MV-4-11 (cell line): Measurements from ENCODE around the gene NUDT7.

ENCODE experiments used
- DNase-seq: peaks from one replicate; lab custom pipeline; 2025; lab: John Stamatoyannopoulos, UW

Gene NUDT7

GRCh38 chr16:77722309-77723107 lies at the start of gene NUDT7:
Gene NUDT7, plus strand, starts transcription at chr16:77722514. Its CDS starts 69 bp downstream, at chr16:77722583.
- peak; percentile 92 for DNase-seq

- no peak for DNase-seq
Measured at GRCh38 chr16:77674888-77675287, 47.4 kb upstream of the NUDT7 start.

GRCh38 chr16:77675464-77676324 lies 46.6 kb upstream of the NUDT7 start:
- DNase-seq = peak; percentile 79

DNA sequence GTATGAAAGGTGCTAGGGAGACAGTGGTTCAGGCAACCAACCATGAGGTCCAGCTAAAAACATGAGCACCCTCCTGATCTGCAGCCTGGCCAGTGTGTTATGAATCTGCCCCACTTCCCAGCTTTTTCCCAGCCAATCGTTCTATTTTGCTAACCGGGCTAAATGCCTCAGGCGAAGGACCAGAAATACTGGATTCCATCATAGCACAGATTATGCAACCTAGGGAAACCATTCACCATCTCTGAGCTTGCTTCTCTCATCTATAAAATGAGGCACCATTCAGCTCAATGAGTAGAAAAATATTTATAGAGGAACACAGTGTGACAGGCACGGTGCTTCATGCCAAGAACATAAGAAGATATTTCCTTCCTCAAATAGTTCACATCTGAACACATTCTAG lies 45.2 kb upstream of the NUDT7 start:
- DNase-seq = peak; percentile 33

DNA sequence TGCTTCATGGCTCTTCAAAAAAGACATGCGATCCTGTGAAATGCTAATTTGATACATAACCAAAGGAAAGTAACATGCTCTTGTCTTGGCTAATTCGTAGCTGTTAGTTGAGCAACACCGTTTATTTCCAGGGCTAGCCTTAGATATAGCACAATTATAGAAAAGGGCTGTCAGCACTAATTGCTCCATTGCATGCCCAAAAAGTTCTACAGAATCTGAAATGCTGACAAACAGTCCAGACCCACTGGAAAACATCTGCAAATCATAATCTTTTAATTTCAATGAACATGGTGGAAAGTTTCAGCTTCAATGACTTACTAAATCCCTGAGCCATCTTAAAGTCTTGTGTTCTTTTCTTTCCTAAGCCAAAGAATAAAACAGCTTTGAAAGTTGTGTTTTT lies 42.9 kb upstream of the NUDT7 start:
- peak; percentile 88 for DNase-seq

DNA sequence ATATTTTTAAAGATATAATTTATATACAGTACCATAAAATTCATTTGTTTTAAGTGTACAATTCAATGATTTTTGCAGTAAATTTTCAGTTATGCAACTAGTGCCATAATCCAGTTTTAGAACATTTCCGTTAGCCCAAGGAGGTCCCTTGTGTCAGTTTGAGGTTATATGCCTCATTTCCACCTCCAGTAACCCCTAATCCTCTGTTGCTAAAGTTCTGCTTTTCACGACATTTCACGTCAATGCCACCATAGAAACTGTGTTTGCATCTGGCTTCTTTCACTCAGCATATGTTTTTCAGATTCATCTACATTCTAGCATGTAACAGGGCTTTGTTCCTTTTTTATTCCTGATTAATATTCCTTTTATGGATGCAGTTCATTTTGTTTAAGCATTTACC lies 42.4 kb upstream of the NUDT7 start:
- DNase-seq = peak; percentile 99

GRCh38 chr16:77680496-77680895 lies 41.8 kb upstream of the NUDT7 start:
- DNase-seq = no peak

DNA sequence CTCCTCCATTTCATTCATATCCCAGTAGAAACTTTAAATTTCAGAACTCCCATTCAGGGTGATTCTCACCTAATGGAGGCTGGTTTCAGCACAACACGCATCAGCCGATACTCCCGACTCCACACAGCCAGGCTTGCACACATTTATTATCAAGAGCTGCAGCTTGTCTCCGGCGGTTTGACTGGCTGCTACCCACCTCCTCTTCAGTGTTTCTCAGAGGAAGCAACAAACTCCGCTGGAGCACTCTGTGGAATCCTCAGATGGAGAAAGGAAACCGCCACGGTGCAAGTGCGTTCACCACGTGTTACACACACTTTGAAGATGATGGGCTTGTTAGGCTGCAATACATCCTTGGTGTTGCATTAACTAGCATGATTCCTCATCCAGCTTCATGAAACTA lies 39.7 kb upstream of the NUDT7 start:
- DNase-seq = no peak

GRCh38 chr16:77683397-77684180 lies 38.7 kb upstream of the NUDT7 start:
- no peak for DNase-seq

GRCh38 chr16:77684181-77684526 lies 38.2 kb upstream of the NUDT7 start:
- no peak for DNase-seq

DNA sequence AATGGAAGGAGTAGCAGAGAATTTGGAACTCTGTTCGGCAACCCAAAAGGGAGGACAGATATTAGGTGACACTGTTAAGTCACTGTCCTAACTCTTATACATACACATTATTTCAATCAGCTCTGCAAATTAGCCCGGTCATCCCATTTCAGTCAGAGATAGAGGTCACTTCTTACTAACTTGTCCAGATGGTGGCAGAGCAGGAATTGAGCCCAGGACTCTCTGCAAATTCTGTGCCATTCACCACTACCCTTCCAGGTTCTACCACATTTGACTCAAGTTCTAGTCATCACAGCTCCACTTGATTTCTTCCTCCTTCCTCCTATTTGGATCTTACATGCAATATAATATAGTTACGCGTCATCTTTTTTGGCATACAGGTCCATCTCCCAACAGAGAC lies 35.9 kb upstream of the NUDT7 start:
- no peak for DNase-seq

DNA sequence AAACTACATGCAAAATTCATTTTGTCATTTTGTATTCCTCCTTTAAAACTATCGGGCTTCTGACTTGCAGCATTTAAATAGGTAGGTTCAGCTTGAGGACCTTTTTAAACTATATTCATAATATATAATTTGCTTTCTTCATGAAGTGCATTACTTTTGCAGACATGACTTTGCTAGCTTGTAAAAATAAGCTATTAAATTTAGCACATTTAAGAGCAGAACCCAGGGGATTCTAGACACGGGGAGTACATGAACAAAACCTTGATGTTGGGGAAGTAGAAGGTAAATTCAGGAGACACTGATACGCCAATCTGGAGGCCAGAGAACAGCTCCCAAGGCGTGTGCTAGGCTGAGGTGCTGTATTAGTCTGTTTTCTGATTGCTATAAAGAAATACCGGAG lies 32.3 kb upstream of the NUDT7 start:
- DNase-seq = no peak

GRCh38 chr16:77690416-77690815 lies 31.9 kb upstream of the NUDT7 start:
- DNase-seq = no peak

DNA sequence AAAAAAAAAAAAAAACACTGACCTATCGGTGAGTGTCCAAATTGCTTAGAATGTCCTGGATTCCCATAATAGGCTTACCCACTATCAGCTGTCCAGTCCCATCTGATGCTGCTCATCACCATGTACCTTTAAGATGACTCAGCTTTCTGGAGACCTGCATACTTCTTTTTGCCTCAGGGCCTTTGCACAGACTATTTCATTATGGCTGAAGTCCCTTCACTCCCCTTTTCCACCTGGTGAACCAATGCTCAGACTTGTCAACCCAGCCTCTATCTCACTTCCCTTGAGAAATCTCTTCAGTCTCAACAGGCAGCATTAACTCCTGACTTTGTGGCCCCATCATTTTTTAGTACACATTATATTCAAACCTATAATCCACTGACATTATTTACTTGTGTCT lies 29.7 kb upstream of the NUDT7 start:
- no peak for DNase-seq

DNA sequence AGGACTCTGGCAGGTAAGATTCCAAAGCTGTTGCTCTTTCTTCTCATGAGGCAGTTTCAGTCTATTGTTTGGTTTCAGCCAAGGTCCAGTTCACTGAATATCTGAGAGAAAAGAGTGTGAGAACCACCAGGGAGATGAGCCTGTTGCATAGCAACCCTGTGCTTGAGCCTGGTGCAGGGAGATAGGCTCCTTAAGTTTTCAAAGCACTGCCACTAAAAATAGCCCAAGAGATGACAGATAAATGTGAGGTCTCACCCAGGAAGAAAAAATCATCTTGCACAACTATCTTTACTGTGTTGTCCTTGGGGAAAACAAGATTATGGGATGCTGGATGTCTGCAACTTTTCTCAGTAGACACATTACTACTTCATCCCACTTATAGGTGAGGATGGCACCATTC lies 26.2 kb upstream of the NUDT7 start:
- DNase-seq = peak; percentile 59

DNA sequence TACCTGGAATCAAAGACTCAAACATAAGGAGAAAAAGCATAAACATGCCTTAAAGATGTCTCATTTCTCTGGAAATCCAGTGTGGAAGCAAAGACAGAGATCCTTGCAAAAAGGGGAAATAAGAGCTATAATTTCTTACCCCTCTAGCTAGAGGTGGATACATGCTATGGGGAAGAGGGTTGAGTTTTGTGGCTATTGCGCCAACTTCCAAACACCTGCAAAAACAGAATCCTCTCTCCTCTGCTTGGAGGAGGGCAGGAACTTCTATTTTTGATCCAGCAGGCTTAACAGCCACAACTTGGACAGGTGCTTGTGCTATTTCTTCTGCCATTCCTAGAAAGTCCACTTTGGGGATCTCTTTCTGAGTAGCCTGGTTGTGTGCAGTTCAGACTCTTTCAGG lies 21.5 kb upstream of the NUDT7 start:
- peak; percentile 69 for DNase-seq

DNA sequence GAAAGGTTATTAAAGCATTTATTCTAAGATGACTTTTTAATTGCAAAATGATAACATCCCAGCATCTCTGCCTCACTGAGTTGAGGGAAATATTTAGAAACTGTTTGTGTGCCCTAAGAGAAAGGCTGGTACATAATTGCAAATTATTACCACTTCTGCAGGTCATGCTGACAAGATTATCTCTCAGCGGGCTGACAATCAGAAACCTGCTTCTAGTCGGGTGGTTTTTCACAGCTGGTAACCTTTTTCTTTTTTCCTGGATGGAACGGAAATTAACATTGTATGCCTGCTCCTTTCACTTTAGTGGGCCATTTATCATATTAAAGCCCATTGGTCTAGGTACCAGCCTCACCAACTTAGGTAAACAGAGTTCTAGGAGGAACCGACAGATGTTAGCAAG lies 17.0 kb upstream of the NUDT7 start:
- DNase-seq = no peak

- DNase-seq = peak; percentile 23
Measured at GRCh38 chr16:77711179-77711578, 11.1 kb upstream of the NUDT7 start.

DNA sequence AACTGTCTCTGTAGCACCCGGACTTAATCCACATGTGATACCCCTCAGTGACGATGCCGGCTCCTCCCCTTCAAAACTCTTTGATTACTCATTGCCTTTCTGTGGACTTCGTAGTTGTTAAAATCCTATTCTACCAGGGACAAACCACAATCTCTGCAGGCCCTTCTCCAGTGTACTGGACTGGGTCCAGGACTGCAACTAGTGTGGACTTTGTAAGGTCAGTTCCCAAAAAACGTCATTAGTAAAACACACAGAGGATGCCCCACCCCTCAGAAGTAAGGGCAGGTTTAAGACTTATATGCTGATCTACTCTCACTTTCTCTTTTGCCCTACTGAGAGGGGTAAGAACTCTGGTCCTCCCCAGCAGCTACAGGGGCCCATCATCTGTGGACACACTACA lies 10.5 kb upstream of the NUDT7 start:
- peak; percentile 10 for DNase-seq

DNA sequence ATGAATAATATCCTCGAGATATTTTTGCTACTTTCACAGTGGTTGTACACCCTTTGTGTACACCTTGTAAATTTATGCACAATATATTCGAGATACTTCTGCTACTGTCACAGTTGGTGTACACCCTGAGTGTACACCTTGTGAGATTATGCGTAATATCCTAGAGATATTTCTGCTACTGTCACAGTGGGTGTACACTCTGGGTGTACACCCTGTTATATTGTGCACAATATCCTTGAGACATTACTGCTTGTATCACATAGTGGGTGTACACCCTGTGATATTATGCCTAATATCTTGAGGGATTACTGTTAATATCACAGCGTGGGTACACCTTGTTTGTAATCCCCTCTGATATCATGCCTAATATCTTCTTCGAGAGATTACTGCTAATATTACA lies 7.2 kb upstream of the NUDT7 start:
- DNase-seq = no peak

GRCh38 chr16:77721752-77722308 lies 484 bp upstream of the NUDT7 start:
- no peak for DNase-seq

DNA sequence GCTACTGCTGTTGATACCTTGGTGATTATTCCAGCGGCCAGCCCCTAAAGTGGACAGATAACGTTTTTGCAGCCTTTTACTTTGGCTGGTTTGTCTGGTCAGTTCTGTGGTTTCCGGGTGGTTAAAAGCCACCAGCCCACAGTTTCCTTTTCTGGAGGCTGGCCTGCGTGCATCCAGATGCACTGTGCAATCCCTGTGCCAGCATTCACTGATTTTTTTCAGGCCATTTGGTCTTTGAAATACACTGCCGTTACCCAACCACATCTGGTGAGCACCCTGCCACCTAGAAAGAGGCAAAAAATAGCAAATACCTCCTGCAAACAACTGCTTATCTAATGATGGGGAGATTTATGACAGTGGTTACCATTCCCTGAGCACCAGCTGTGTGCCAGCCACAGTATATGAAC lies 797 bp downstream of the NUDT7 start:
- peak; percentile 98 for DNase-seq
